Naive thymus-derived CD8-positive, alpha-beta T cell (primary cell): ENCODE measurements around the gene TEX26. TPM values are rescaled to one million over a fixed set of nuclear protein-coding genes. Genes with fewer than 3 reads are reported as not detected.

Source experiments
- ATAC-seq, 2 donors: fragments of 150-1000 bp; cut with Tn5 transposase in 1 of 2; sonication (Bioruptor Pico), chemical (Tn5 transposase) in 1 of 2; 1 replicate in 1 of 2; 2 replicates in 1 of 2; pipeline ENCODE4 v1.10.0; 2021; ENCODE audit warnings: mild to moderate bottlenecking in 2 of 2, moderate library complexity in 2 of 2
- POLR2A ChIA-PET: fragments of 350-600 bp; sonication (Branson Sonifier 250); formaldehyde crosslinking; loops from one replicate; lab custom pipeline; 2021; ENCODE audit warnings: antibody characterized with exemption; lab: Charles Lee
- DNase-seq, 10 donors: peaks; one replicate each; pipeline versions ENCODE4 v3.0.0 to v3.0.0-alpha.2; 2020 to 2022
- H3K27ac Mint-ChIP-seq, 10 donors: one replicate each; pipeline ENCODE4 v1.8.0; 2020 to 2022; ENCODE audit warnings: mild to moderate bottlenecking in 10 of 10, mixed read lengths in 10 of 10, moderate library complexity in 4 of 10, inconsistent platforms in 1 of 10
- H3K27me3 Mint-ChIP-seq, 5 donors: one replicate each; pipeline ENCODE4 v1.8.0; 2021 to 2022; ENCODE audit warnings: mixed read lengths in 5 of 5
- H3K36me3 Mint-ChIP-seq, 3 donors: one replicate each; pipeline ENCODE4 v1.8.0; 2020 to 2022; ENCODE audit warnings: mixed read lengths in 3 of 3, mild to moderate bottlenecking in 2 of 3, inconsistent platforms in 1 of 3
- H3K4me1 Mint-ChIP-seq, 4 donors: one replicate each; pipeline ENCODE4 v1.8.0; 2021 to 2022; ENCODE audit warnings: mixed read lengths in 4 of 4
- H3K4me3 Mint-ChIP-seq, 10 donors: one replicate each; pipeline ENCODE4 v1.8.0; 2020 to 2022; ENCODE audit warnings: mild to moderate bottlenecking in 10 of 10, mixed read lengths in 10 of 10, moderate library complexity in 6 of 10, inconsistent platforms in 1 of 10
- H3K9me3 Mint-ChIP-seq, 9 donors: one replicate each; pipeline ENCODE4 v1.8.0; 2020 to 2022; ENCODE audit warnings: mixed read lengths in 9 of 9, mild to moderate bottlenecking in 3 of 9, inconsistent platforms in 1 of 9, moderate library complexity in 1 of 9
- polyA plus RNA-seq, 3 donors: library from polyadenylated mRNA; unstranded; fragments of 300-500 nt; fragmentation: Illumina TruSeq; gene quantifications; one replicate each; pipeline ENCODE4 v1.2.3, GENCODE V29; 2021
- total RNA-seq, 8 experiments: library from RNA in 2 of 8; stranded (reverse) in 2 of 8; gene quantifications; one replicate each; pipeline ENCODE4 v1.2.3 and lab custom pipeline; 2021 to 2026

Gene TEX26
- total and polyA plus RNA-seq, 5 experiments from 2014 or later = not detected

DNA sequence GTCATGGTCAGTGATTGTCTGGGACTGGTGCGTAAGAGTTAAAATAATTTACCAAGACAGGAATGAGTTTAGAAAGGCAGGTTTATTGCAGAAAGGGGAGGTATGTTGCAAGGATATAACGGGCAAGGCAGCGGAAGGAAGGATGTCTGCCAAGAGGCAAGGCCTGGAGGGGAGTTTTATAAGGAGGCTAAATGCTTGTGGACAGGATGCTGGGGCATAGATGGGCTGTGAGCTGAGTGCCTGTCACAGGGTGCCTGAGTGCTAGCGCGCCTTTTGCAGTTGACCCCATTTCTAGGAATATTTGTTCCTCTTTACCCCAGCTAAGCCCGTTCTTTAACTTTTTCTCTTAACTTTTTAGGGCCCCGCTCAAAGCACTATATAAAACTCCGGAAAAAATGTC is 58.7 kb downstream of the TEX26 start:
- H3K36me3 Mint-ChIP-seq = peaks cover 0 to 2% (median 0%) of the 10 kb centered on the region in 3 donors
- no peaks in the 10 kb centered on the region for H3K4me1 Mint-ChIP-seq
- DNase-seq (no peak), ATAC-seq (no peak)
- POLR2A ChIA-PET = no interaction called here
- H3K9me3 Mint-ChIP-seq = peaks cover 0 to 10% (median 0%) of the 10 kb centered on the region in 9 donors
- H3K4me3 Mint-ChIP-seq = no peak overlapping the region
- H3K27ac Mint-ChIP-seq = no peak overlapping the region
- H3K27me3 Mint-ChIP-seq = peaks cover 12 to 39% (median 23%) of the 10 kb centered on the region in 5 donors

DNA sequence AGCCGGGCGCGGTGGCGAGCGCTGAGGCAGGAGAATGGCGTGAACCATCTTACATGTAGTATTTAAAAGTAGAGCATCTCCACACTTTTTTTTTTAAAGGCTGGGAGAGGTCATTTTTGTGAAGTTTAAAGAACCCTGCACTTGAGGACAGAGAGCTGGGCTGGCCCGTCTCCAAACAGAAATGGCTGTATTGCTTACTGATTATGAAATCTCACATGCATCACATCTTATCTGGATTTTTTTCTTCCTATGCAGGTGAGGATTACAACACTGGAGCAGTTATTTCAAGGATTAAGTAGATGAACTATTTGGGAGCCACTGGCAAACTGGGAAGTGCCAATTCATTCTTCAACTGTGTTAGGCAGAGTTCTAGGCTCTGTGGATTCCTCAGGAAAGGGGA is 59.5 kb downstream of the TEX26 start:
- H3K36me3 Mint-ChIP-seq = peaks cover 0 to 2% (median 0%) of the 10 kb centered on the region in 3 donors
- ATAC-seq (no peak), DNase-seq (no peak)
- H3K9me3 Mint-ChIP-seq = peaks cover 0 to 10% (median 0%) of the 10 kb centered on the region in 9 donors
- peaks cover 12 to 39% (median 23%) of the 10 kb centered on the region in 5 donors for H3K27me3 Mint-ChIP-seq
- POLR2A ChIA-PET = no interaction called here
- H3K4me1 Mint-ChIP-seq = no peaks in the 10 kb centered on the region
- H3K27ac Mint-ChIP-seq = no peak overlapping the region
- no peak overlapping the region for H3K4me3 Mint-ChIP-seq

DNA sequence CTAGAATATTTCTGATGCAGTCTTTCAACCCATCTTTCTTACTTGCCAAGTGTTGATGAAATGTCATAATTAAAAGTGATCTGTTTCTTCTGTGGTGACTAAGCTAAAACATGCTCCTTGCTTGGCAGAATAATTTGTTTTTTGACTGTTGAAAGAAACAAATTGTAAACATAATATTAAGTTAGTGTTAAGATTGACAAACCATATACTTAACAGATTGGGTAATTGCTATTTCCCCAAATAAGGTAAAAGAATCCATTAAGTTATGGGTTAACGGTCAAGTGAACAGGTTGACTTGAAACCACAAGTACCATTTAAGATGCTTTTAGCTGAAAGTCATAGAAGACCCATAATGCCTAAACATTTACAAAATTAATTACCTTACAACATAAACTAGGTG is 62.9 kb downstream of the TEX26 start:
- no peak for ATAC-seq
- no peak overlapping the region for H3K4me3 Mint-ChIP-seq
- H3K36me3 Mint-ChIP-seq = no peaks in the 10 kb centered on the region
- no peak overlapping the region for H3K27ac Mint-ChIP-seq
- POLR2A ChIA-PET = interaction anchor here (0.6 kb wide), 1 partner anchor 381 kb away, joined by 3 read pairs; no protein-coding TSS in a partner anchor
- H3K27me3 Mint-ChIP-seq = peaks cover 11 to 33% (median 25%) of the 10 kb centered on the region in 5 donors
- DNase-seq = no peak
- H3K9me3 Mint-ChIP-seq = peaks cover 0 to 7% (median 0%) of the 10 kb centered on the region in 9 donors
- H3K4me1 Mint-ChIP-seq = no peaks in the 10 kb centered on the region

DNA sequence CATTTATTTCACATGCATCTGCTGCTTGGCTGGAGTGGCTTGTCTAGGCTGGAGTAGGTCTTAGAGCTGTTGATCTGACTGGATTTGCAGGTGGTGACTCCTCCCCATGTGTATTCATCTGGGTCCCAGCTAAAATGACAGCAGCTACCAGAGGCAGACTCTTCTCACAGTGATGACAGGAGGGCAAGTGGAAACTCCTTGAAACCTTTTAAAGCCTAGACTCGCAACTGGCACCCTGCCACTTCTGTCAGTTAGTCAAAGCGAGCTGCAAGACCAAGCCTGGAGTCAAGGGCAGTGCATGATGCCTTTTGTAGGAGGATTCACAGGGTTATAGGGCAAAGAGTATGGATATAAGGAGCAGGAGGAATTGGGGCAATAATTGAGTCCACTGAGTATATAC is 65.2 kb downstream of the TEX26 start:
- H3K27me3 Mint-ChIP-seq = peaks cover 6 to 30% (median 18%) of the 10 kb centered on the region in 5 donors
- H3K4me3 Mint-ChIP-seq = no peak overlapping the region
- ATAC-seq (no peak), DNase-seq (no peak)
- H3K27ac Mint-ChIP-seq = no peak overlapping the region
- H3K36me3 Mint-ChIP-seq = no peaks in the 10 kb centered on the region
- POLR2A ChIA-PET = no interaction called here
- peaks cover 0 to 3% (median 0%) of the 10 kb centered on the region in 9 donors for H3K9me3 Mint-ChIP-seq
- no peaks in the 10 kb centered on the region for H3K4me1 Mint-ChIP-seq

DNA sequence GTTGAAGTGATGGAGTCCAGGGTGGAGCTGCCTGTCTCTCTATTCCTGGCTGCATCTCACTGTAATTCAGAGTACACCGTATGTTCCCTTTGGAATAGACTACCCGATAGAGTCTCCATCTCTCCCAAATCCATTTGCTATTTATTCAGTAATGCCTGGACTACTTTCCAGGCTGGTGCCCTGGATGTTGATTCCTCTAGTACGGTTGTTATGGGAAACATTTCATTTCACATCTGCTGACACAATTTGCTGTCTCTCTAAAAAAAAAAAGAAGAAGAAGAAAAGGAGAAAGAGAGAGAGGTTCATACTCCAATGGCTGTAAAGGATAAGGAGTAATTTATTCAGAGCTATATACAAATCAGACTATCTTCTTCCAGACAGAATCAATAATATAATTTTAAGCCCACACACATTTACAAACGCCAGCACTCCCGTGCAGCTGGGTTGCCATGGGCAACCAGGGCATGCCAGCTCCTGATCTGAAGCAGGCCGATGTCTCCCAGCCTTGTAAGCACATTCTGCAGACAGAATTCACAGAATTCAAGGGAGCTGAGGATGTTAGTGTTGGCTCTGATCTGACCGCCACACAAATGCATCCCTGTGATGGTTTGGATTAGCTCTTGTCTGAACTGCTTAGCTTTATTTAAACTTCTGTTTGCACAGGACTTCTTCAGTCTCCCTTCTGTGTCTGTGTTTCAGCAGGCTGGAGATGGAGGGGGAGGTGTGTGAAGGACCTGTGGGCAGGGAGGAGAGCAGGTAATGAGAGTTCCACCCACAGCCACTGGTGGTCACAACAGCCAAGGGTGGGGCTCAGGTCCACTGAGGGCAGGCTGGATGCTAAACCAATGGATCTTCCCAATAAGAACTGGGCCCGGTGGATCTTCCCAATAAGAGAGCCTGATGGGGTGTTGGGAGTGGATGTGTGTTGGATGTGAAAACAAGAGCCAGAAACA is 66.0 kb downstream of the TEX26 start:
- no peaks in the 10 kb centered on the region for H3K4me1 Mint-ChIP-seq
- DNase-seq (no peak), ATAC-seq (no peak)
- H3K27me3 Mint-ChIP-seq = peaks cover 0 to 26% (median 19%) of the 10 kb centered on the region in 5 donors
- POLR2A ChIA-PET = no interaction called here
- H3K36me3 Mint-ChIP-seq = no peaks in the 10 kb centered on the region
- no peaks in the 10 kb centered on the region for H3K9me3 Mint-ChIP-seq
- no peak overlapping the region for H3K27ac Mint-ChIP-seq
- no peak overlapping the region for H3K4me3 Mint-ChIP-seq

DNA sequence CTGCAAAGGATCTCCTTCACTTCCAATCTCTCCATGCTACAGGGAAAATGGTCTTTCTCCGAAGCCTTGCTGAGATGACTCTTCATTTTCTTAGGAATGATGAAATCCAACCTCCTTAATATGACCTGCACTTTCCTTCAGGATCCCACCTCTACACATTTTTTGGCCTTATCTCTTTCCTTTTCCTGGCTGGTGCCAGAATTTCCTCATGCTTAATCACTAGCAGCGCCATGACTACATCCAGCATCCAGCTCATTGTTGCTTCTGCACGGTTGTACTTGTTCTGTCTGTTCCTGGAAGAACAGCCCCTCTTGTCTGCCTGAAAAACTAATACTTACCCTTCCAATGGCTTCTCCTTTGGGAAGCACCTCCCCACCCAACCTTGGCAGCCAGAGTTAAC is 68.4 kb downstream of the TEX26 start:
- Mint-ChIP-seq H3K27ac (no peak overlapping the region), H3K27me3 (peaks cover 5 to 24% (median 21%) of the 10 kb centered on the region in 5 donors), H3K4me3 (no peak overlapping the region), H3K36me3 (no peaks in the 10 kb centered on the region), H3K4me1 (no peaks in the 10 kb centered on the region), H3K9me3 (no peaks in the 10 kb centered on the region)
- POLR2A ChIA-PET = no interaction called here
- no peak for DNase-seq
- no peak for ATAC-seq

DNA sequence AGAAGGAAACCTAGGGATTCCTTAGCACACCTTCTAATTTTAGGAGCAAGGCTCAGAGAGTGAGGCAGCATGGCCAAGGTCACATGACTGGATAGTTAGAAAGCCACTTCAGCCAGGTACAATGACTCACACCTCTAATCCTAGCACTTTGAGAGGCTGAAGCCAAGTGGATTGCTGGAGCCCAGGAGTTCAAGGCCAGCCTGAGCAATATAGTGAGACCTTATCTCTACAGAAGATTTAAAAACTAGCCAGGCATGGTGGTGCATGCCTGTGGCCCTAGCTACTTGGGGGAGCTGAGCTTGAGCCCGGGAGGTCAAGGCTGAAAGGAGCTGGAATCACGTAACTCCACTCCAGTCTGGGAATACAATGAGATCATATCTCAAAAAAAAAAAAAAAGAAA is 69.2 kb downstream of the TEX26 start:
- Mint-ChIP-seq H3K27ac (no peak overlapping the region), H3K27me3 (peaks cover 9 to 27% (median 21%) of the 10 kb centered on the region in 5 donors), H3K4me1 (no peaks in the 10 kb centered on the region), H3K36me3 (no peaks in the 10 kb centered on the region), H3K4me3 (no peak overlapping the region), H3K9me3 (no peaks in the 10 kb centered on the region)
- POLR2A ChIA-PET = interaction anchor here (0.7 kb wide), 1 partner anchor 1560 kb away, joined by 5 read pairs; no protein-coding TSS in a partner anchor
- ATAC-seq (no peak), DNase-seq (no peak)

DNA sequence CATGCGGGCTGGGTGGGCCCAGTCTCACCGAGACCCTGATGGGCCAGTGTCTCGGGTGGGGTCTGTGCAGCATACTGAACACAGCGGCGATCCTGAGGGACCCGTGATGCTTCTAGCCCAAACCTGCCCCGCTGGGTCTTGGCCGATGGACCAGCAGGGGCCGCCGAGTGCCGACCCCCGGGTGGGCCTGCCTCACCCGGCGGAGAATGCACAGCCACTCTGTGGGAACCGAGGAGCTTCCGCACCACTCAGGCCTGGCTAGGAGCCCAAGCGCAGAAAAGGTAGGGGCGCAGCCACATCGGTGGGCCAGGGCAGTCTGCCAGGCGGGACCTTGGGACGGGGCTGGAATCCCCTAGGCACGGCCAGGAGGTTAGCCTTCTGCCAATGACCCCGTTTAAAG is 72.6 kb downstream of the TEX26 start:
- POLR2A ChIA-PET = no interaction called here
- H3K27me3 Mint-ChIP-seq = peaks cover 15 to 29% (median 21%) of the 10 kb centered on the region in 5 donors
- H3K4me3 Mint-ChIP-seq = no peak overlapping the region
- DNase-seq (no peak), ATAC-seq (no peak)
- H3K9me3 Mint-ChIP-seq = no peaks in the 10 kb centered on the region
- no peaks in the 10 kb centered on the region for H3K4me1 Mint-ChIP-seq
- H3K36me3 Mint-ChIP-seq = no peaks in the 10 kb centered on the region
- no peak overlapping the region for H3K27ac Mint-ChIP-seq

DNA sequence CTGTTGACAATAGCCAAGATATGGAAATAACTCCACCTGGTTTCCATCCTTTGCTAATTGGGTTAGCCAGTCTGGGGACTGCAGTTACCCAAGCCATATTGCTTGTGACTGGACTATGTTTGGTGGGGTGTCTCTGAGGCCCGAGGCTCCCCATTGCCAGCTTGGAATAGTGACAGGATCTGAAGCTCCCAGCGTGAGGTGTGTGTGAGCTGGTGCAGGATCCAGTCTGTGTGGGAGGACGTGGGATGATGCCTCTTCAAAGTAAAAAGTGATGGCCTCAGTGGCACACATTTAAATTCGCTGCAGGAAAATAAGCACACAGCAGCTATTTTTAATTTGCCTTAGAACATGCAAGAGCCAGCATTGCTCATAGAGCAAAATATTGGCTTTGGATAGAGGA is 75.0 kb downstream of the TEX26 start:
- no peak overlapping the region for H3K4me3 Mint-ChIP-seq
- POLR2A ChIA-PET = no interaction called here
- no peaks in the 10 kb centered on the region for H3K4me1 Mint-ChIP-seq
- no peak for ATAC-seq
- H3K9me3 Mint-ChIP-seq = no peaks in the 10 kb centered on the region
- H3K27me3 Mint-ChIP-seq = peaks cover 9 to 42% (median 19%) of the 10 kb centered on the region in 5 donors
- H3K27ac Mint-ChIP-seq = no peak overlapping the region
- no peaks in the 10 kb centered on the region for H3K36me3 Mint-ChIP-seq
- no peak for DNase-seq

DNA sequence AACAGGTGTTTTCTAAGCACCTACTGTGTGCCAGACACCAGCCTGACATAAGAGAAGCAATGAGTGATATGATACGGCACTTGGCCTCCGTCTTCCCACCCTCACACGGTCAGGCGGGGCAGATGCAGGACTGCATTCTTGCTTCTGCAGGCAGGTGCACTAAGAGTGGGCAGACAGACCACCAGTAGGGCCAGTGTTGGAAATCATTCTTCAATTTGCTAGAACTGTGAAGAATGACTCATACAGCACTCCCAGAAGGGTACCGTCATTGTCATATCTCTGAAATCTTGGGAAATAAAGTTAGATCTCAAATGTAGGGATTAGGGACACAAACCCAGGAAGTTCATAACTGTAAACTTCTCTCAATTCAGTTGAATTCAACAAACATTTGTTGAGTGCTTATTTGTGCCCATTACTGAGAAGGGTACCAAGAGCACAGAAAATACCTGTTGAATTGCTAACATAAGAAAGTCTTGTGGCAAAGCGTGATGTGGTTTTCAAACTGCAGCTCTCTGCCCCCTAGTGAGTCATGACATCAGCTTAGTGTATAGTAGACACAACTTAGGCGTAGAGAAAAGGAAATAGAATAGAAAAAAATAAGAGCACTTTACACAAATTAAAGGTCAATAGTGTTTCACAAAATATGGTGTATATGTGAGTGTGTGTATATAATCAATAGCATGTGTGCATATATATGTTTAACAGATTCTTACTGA is 76.1 kb downstream of the TEX26 start:
- Mint-ChIP-seq H3K4me3 (no peak overlapping the region), H3K27ac (no peak overlapping the region), H3K4me1 (no peaks in the 10 kb centered on the region), H3K36me3 (no peaks in the 10 kb centered on the region), H3K27me3 (peaks cover 9 to 42% (median 20%) of the 10 kb centered on the region in 5 donors), H3K9me3 (no peaks in the 10 kb centered on the region)
- ATAC-seq (no peak), DNase-seq (no peak)
- POLR2A ChIA-PET = no interaction called here

DNA sequence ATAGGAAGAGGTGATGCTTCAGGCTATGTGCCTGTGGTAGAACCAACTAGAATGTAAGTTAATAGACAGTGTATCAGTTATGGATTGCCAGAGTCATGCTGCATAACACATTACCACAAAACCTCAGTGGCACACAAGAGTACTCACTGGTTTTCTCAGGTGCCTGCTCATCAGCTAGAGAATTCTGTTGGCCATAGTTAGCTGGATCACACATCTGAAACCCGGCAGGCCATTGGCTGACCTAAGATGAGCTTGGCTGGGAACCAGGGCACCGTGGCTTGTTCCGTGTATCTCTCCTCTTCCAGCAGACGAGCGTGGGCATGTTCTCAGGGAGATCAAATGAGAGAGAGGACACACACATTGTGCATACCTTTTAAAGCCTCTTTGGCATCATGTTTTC is 76.7 kb downstream of the TEX26 start:
- no peaks in the 10 kb centered on the region for H3K4me1 Mint-ChIP-seq
- POLR2A ChIA-PET = no interaction called here
- no peak overlapping the region for H3K4me3 Mint-ChIP-seq
- ATAC-seq = no peak
- no peak for DNase-seq
- H3K27me3 Mint-ChIP-seq = peaks cover 9 to 46% (median 21%) of the 10 kb centered on the region in 5 donors
- no peaks in the 10 kb centered on the region for H3K9me3 Mint-ChIP-seq
- no peaks in the 10 kb centered on the region for H3K36me3 Mint-ChIP-seq
- no peak overlapping the region for H3K27ac Mint-ChIP-seq

DNA sequence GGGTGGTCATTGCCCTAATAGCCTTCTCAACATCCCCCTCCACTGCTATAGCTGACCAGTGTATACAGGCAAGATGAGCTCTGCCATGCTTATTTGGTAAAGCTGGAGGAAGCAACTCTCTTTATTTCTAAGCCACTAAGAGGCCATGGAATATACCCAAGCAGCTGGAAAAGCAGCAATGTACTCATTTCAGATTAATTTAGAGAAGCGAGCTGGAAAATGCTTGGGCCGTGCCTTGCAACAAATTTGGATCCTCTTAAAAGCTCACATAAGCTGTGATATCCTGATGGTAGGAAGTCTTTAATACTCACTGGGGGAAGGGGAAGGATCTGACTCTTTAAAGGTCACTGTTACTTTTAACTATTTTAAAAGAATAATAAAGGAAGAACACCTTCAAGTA is 77.8 kb downstream of the TEX26 start:
- no peaks in the 10 kb centered on the region for H3K36me3 Mint-ChIP-seq
- ATAC-seq = no peak
- peaks cover 9 to 55% (median 24%) of the 10 kb centered on the region in 5 donors for H3K27me3 Mint-ChIP-seq
- no peak overlapping the region for H3K27ac Mint-ChIP-seq
- POLR2A ChIA-PET = no interaction called here
- no peaks in the 10 kb centered on the region for H3K4me1 Mint-ChIP-seq
- H3K9me3 Mint-ChIP-seq = no peaks in the 10 kb centered on the region
- DNase-seq = no peak
- H3K4me3 Mint-ChIP-seq = no peak overlapping the region
